Chondrocyte (in vitro differentiated cells): ENCODE measurements around the gene CCT6A. TPM values are rescaled to one million over a fixed set of nuclear protein-coding genes. Genes with fewer than 3 reads are reported as not detected.
A peak's percentile ranks its signal among the peaks of the same experiment; 100 is the strongest.
"Not testable (repeated sequence)": the region's sequence is repeated elsewhere in the genome, so short reads cannot be mapped to it uniquely, and the experiment has no call there.

Experiments used
- DNase-seq: peaks from one replicate; pipeline ENCODE4 v3.0.0; 2021; ENCODE audit warnings: mixed read lengths, low spot score
- H3K27ac Mint-ChIP-seq: one replicate; pipeline ENCODE4 v1.8.0; 2021; ENCODE audit warnings: mild to moderate bottlenecking, moderate library complexity, mixed read lengths; ENCODE audit not compliant: unreplicated experiment
- H3K27me3 Mint-ChIP-seq: 2 replicates; pipeline ENCODE4 v1.8.0; 2021; ENCODE audit warnings: low read depth, mixed read lengths
- H3K36me3 Mint-ChIP-seq: 2 replicates; pipeline ENCODE4 v1.8.0; 2021; ENCODE audit warnings: low read depth, mixed read lengths
- H3K4me1 Mint-ChIP-seq: 2 replicates; pipeline ENCODE4 v1.8.0; 2021; ENCODE audit warnings: low read depth, mild to moderate bottlenecking, mixed read lengths
- H3K4me3 Mint-ChIP-seq: one replicate; pipeline ENCODE4 v1.8.0; 2021; ENCODE audit warnings: mild to moderate bottlenecking, moderate library complexity, mixed read lengths; ENCODE audit not compliant: unreplicated experiment
- H3K9me3 Mint-ChIP-seq: 2 replicates; pipeline ENCODE4 v1.8.0; 2021; ENCODE audit warnings: low read depth, mixed read lengths
- total RNA-seq: library from RNA; stranded (reverse); gene quantifications from 3 replicates; pipeline ENCODE4 v1.2.1, GENCODE V29; 2021
- TF ChIP-seq, protein P1 (sequence below): fragments of 200-600 bp; sonication (generic); IDR thresholded peaks from 2 replicates; pipeline ENCODE4 v1.5.0; 2021; ENCODE audit warnings: antibody characterized with exemption, mild to moderate bottlenecking, moderate library complexity

The CCT6A gene
- total RNA-seq, 1 donor from 2014 or later = 101 TPM

DNA sequence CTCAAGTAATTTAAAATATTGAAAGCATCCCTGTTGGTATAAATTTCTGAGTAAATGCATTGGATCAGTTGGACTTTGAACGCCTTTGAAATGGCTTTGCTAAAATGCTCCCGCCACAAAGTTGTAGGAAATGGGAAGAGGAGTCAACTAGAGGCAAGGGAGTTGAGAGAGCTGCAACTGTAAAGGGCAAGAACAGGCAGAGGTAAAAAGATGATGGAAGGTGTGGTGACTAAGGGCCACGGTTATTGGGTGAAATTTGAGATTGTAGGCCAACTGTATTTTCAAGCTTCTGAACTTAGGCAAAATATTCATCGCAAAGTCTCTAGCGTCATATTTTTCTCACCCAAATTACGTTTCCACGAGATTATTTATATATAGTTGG lies 11.9 kb downstream of the CCT6A start:
- DNase-seq = no peak
- Mint-ChIP-seq H3K27ac (peak overlapping the region; percentile 94), H3K4me1 (peaks cover 27% of the 10 kb centered on the region), H3K4me3 (peak overlapping the region; percentile 95), H3K9me3 (no peaks in the 10 kb centered on the region), H3K36me3 (peaks cover 26% of the 10 kb centered on the region), H3K27me3 (no peaks in the 10 kb centered on the region)
- TF ChIP-seq, protein P1, sequence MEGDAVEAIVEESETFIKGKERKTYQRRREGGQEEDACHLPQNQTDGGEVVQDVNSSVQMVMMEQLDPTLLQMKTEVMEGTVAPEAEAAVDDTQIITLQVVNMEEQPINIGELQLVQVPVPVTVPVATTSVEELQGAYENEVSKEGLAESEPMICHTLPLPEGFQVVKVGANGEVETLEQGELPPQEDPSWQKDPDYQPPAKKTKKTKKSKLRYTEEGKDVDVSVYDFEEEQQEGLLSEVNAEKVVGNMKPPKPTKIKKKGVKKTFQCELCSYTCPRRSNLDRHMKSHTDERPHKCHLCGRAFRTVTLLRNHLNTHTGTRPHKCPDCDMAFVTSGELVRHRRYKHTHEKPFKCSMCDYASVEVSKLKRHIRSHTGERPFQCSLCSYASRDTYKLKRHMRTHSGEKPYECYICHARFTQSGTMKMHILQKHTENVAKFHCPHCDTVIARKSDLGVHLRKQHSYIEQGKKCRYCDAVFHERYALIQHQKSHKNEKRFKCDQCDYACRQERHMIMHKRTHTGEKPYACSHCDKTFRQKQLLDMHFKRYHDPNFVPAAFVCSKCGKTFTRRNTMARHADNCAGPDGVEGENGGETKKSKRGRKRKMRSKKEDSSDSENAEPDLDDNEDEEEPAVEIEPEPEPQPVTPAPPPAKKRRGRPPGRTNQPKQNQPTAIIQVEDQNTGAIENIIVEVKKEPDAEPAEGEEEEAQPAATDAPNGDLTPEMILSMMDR = no peak

DNA sequence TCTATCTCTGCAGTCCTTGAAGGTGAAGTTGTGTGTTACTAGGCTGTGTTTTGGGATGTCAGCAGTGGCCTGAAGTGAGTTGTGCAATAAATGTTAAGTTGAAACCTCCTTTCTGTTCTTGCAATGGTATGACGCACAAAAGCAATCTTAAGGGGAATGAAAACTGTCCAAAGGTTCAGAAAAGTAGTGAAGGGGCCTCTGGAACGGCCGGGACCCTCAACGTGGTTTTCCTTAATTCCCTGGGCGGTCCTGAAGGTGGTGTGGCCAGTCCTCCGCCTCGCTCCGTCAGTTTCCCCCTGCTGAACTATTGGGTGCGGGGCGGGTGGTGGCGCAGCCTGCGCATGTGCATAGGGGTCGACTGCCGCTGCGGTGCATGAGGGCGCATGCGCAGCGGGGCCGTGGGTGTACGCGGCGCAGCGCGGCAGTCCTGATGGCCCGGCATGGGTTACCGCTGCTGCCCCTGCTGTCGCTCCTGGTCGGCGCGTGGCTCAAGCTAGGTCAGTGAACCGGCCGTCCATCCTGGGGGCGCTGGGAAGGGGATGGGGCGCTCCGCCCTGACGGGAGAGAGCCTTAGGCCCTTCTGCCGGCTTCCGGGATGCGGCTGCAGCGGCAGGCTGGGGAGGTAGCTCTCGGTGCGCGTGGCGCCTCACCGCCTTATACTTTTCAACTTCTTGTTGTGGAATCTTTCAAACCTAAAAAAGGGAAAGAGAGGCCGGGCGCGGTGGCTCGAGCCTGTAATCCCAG lies 12.5 kb downstream of the CCT6A start, which contains the start of gene SUMF2:
TSS of gene SUMF2 (plus strand) at position 405 of the 744 bp plus-strand sequence. CDS start at position 431, 26 bp downstream.
- Mint-ChIP-seq H3K4me1 (peaks cover 27% of the 10 kb centered on the region), H3K36me3 (peaks cover 28% of the 10 kb centered on the region), H3K4me3 (peak within 1 kb of the TSS; percentile 95), H3K27ac (peak within 1 kb of the TSS; percentile 94), H3K9me3 (no peaks in the 10 kb centered on the region), H3K27me3 (no peaks in the 10 kb centered on the region)
- TF ChIP-seq, protein P1 = peak; percentile 57
- DNase-seq = peak; percentile 95

DNA sequence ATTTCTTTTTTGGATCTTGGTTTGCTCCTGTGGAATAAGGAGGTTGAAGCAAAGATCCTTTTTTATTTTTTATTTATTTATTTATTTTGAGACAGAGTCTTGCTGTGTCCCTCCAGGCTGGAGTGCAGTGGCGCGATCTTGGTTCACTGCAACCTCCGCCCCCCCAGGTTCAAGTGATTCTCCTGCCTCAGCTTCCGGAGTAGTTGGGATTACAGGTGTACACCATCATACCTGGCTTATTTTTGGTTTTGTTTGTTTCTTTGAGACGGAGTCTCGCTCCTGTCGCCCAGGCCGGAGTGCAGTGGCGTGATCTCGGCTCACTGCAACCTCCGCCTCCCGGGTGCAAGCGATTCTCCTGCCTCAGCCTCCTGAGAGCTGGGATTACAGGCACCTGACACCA lies 14.8 kb downstream of the CCT6A start:
- H3K9me3 Mint-ChIP-seq, H3K4me3 Mint-ChIP-seq, H3K27me3 Mint-ChIP-seq, H3K27ac Mint-ChIP-seq: not testable (repeated sequence)
- Mint-ChIP-seq H3K4me1 (peaks cover 27% of the 10 kb centered on the region), H3K36me3 (peaks cover 25% of the 10 kb centered on the region)
- DNase-seq = peak; percentile 33

DNA sequence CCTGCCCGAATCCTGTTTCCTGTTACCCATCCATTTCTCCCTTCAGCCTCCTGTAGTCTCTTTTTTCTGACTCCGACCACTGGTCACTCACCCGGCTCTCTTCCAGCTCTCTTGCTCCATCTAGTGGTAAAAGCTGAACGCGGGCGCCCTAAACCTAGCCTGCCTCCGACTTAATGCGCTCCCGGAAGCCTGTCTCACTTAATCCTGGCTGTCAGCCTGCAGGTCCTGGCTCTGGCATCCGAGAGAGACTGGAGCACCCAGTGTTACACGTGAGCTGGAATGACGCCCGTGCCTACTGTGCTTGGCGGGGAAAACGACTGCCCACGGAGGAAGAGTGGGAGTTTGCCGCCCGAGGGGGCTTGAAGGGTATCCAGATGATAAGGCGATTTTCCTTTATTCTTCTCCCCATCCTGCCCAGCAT lies 22.8 kb downstream of the CCT6A start:
- H3K27ac Mint-ChIP-seq = peak overlapping the region; percentile 86
- H3K36me3 Mint-ChIP-seq = peaks cover 23% of the 10 kb centered on the region
- H3K27me3 Mint-ChIP-seq = no peaks in the 10 kb centered on the region
- TF ChIP-seq, protein P1 = peak; percentile 94
- DNase-seq = peak; percentile 86
- no peak overlapping the region for H3K4me3 Mint-ChIP-seq
- H3K9me3 Mint-ChIP-seq = no peaks in the 10 kb centered on the region
- H3K4me1 Mint-ChIP-seq = peaks cover 18% of the 10 kb centered on the region

DNA sequence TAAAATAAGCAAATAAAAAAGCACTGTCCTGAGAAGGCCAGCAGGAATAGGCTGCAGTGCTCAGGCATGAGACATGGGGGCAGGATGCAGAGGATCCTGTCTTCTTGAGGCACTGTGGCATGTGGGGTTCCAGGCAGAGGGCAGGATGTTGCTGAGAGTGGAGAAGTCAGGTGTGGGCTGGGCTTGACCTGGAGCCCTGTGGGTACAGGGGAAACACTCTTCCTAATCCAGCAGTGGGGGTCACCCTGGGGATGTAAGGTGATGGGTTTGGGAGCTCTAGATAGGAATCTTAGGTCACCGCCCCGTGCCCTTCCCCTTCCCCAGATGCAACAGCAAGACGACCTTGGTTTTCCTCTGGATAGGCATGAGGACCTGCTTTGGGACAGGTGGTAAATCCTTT lies 26.1 kb downstream of the CCT6A start:
- TF ChIP-seq, protein P1 = no peak
- peak; percentile 25 for DNase-seq
- no peak overlapping the region for H3K4me3 Mint-ChIP-seq
- no peaks in the 10 kb centered on the region for H3K9me3 Mint-ChIP-seq
- H3K4me1 Mint-ChIP-seq = peaks cover 28% of the 10 kb centered on the region
- no peaks in the 10 kb centered on the region for H3K27me3 Mint-ChIP-seq
- no peak overlapping the region for H3K27ac Mint-ChIP-seq
- peaks cover 20% of the 10 kb centered on the region for H3K36me3 Mint-ChIP-seq

DNA sequence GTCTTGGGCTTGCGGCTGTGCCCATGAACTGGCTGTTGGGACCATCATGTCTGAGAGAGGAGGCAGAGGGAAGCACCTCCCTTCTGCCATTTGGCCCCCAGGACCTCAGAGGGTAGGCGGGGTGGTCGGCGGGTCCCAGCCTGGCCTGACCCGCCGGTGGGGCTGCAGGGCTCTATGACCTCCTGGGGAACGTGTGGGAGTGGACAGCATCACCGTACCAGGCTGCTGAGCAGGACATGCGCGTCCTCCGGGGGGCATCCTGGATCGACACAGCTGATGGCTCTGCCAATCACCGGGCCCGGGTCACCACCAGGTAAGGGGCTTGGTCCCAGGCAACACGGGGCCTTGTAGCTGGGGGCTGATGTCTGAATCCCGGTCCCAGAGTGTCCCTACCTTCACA lies 26.6 kb downstream of the CCT6A start:
- Mint-ChIP-seq H3K4me1 (peaks cover 27% of the 10 kb centered on the region), H3K36me3 (peaks cover 17% of the 10 kb centered on the region), H3K27ac (no peak overlapping the region), H3K9me3 (no peaks in the 10 kb centered on the region), H3K27me3 (no peaks in the 10 kb centered on the region), H3K4me3 (no peak overlapping the region)
- TF ChIP-seq, protein P1 = no peak
- peak; percentile 87 for DNase-seq
